Measurements from ENCODE around the gene DGKK. TPM values are rescaled to one million over a fixed set of nuclear protein-coding genes. Genes with fewer than 3 reads are reported as not detected.

The DGKK gene
- total and polyA plus RNA-seq, 2 of the 13 experiments (the other 11 are each of a cell fraction or from before 2014, with no cell fraction given) = 11.0 to 24.0 TPM

DNA sequence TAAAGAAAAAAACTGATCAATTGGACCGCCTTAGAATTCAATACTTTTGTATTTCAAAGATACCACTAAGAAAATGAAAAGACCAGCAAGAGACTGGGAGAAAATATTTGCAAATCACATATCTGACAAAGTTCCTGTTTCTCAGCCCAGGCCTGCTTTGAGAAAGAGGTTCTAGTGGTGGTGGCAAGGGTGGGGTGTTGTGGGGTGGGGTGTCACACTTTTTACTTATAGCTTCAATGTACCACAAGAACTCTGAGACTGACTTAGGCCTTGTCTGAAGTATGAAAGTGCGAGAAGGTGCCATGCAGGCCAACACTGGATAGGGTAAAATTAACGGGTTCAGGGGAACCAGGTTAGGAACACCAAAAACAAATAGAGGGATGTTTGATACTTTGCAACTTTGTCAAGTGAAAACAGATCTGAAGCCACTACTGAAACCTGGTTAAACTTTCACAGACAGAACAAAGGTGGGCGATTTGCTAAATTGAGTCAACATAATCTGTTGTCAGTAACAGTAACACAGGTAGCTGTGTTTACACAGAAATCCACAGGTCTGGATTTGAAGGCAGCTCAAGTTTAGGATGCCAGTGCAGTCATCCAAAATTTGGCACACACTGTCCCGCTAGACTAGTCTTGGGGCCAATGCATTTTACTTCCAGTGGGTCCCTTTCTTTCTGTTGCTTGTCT lies 88.8 kb downstream of the DGKK start (continued):
- TF ChIP-seq PRPF4 (IDR thresholded peaks at IDR 0.05; ENCODE audit: low read depth, low read length, poor library complexity, severe bottlenecking) = no peak
- no peak for TF ChIP-seq ZNF317 (CRISPR knock-in tag; IDR thresholded peaks at IDR 0.05)
- no peak for TF ChIP-seq SCMH1 (CRISPR knock-in tag; IDR thresholded peaks at IDR 0.05; ENCODE audit: borderline replicate concordance)
- TF ChIP-seq IRF2 (CRISPR knock-in tag; IDR thresholded peaks at IDR 0.05) = no peak
- no peak for TF ChIP-seq ZNF460 (CRISPR knock-in tag; IDR thresholded peaks at IDR 0.05; ENCODE audit: borderline replicate concordance)
- no peak for TF ChIP-seq WIZ (CRISPR knock-in tag; IDR thresholded peaks at IDR 0.05)
- TF ChIP-seq ARNT (IDR thresholded peaks at IDR 0.05) = no peak
- TF ChIP-seq ZNF431 (CRISPR knock-in tag; IDR thresholded peaks at IDR 0.05; ENCODE audit: borderline replicate concordance, low read depth) = no peak
- TF ChIP-seq ZNF546 (CRISPR knock-in tag; conservative IDR thresholded peaks at IDR 0.05) = no peak
- TF ChIP-seq SNAPC2 (CRISPR knock-in tag; IDR thresholded peaks at IDR 0.05) = no peak
- 0 out of 4 replicates have a peak, but pooled peaks of 1 of the 2 experiments have one; percentile 9 for TF ChIP-seq EP300 (IDR thresholded peaks at IDR 0.05; ENCODE audit: low read depth in 2 of 2, low read length in 2 of 2)
- no peak for TF ChIP-seq EP300 (CRISPR knock-in tag; IDR thresholded peaks at IDR 0.05; ENCODE audit: borderline replicate concordance)
- TF ChIP-seq ZNF232 (CRISPR knock-in tag; IDR thresholded peaks at IDR 0.05; ENCODE audit: borderline replicate concordance) = no peak
- TF ChIP-seq SALL2 (CRISPR knock-in tag; IDR thresholded peaks at IDR 0.05) = no peak
- no peak for TF ChIP-seq ZNF652 (CRISPR knock-in tag; IDR thresholded peaks at IDR 0.05; ENCODE audit: borderline replicate concordance, low read depth)
- TF ChIP-seq ZSCAN31 (CRISPR knock-in tag; IDR thresholded peaks at IDR 0.05; ENCODE audit: low read depth) = no peak
- no peak for TF ChIP-seq SOX6 (IDR thresholded peaks at IDR 0.05)
- TF ChIP-seq SOX6 (CRISPR knock-in tag; IDR thresholded peaks at IDR 0.05) = peak; percentile 79
- TF ChIP-seq ZNF878 (CRISPR knock-in tag; IDR thresholded peaks at IDR 0.05) = no peak
- no peak for TF ChIP-seq JUN (CRISPR knock-in tag; IDR thresholded peaks at IDR 0.05)
- no peak for TF ChIP-seq RARG (CRISPR knock-in tag; IDR thresholded peaks at IDR 0.05; ENCODE audit: low read depth)
- 0 out of 2 replicates have a peak, but pooled peaks have one; percentile 26 for TF ChIP-seq SOX13 (IDR thresholded peaks at IDR 0.05)
- TF ChIP-seq SOX13 (CRISPR knock-in tag; conservative IDR thresholded peaks at IDR 0.05 in 1 of 2, IDR thresholded peaks at IDR 0.05 in 1 of 2) = peak in 1 of 2 experiments; percentile 71; a peak in 2 of 4 replicates
- TF ChIP-seq MEIS1 (CRISPR knock-in tag; IDR thresholded peaks at IDR 0.05; ENCODE audit: borderline replicate concordance) = no peak
